GM18520 (cell line): ENCODE data around the gene XYLT1.

Source experiments
- ATAC-seq: cut with Tn5 transposase; IDR thresholded peaks from one replicate; pipeline ENCODE4 v1.9.1; 2021; ENCODE audit not compliant: unreplicated experiment

XYLT1 gene

DNA sequence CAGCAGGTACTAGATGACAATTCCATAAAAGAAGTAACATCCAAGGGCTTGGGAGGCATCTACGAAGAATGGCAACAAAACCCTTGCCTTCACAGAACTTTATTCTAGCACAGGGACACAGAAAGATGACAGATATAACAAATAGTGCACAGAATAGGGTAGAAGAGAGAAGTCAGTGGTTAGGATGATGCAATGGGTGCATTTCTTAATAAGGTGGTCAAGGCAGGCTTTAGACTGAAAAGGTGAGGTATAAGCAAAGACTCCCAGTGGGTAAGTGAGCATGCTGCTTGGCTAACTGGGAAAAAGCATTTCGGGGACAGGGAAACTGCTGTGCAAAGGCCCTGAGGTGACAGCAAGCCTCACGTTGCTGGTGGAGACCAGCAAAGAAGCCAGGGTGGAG is 175.9 kb downstream of the XYLT1 start:
- no peak for ATAC-seq

DNA sequence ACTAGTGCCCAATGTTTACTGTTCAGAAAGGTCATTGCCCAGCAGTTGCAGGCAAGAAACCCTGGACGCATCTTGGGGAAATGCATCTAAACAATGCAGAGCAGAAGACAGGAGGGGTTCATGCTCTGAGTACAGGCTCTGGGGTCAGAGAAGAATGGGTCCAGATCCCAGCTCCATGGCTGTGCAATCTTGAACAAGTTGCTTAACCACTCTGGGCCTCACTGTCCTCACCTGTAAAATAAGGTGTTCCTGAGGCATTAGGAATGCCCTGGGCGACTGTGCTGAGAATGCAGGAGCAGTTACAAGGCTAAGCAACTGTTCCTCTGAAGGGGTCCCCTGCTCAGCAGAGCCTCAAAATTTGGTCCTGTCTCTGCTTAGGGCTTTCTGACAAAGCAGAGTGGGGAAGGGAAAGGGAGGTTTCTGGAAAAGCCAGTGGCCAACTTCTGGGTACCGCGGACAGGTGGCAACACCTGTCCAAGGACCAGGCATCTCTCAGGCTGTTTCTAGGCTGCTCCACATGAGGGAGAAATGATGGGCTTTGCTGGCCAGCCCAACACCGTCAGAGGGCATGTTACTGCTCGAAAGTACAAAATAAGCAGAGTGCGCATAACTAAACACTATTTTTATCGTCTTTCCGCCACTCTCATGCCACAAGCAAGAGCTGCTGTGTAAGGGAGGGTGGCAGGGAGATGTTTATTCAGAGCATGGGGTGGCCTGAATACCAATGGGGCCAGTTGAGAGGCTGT is 176.8 kb downstream of the XYLT1 start:
- no peak for ATAC-seq

DNA sequence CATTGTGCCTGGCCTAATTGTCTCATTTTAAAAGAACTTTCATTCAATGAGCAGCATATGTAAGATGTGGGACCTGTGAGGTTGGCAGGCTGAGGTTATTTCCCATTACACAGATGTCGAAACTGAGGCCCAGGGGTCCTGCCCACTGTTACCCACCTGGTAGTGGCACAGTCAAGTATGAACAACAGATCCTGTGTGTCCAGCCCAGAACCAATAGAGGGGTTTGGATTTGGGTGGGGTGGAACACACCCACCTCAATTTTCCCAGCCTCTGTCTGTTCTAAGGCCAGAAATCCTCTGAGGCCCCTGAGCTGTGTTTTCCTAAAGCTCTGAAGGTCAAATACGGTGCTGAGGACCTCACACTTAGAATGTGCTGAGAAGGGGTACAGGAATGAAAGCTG is 179.5 kb downstream of the XYLT1 start:
- ATAC-seq, result no peak

DNA sequence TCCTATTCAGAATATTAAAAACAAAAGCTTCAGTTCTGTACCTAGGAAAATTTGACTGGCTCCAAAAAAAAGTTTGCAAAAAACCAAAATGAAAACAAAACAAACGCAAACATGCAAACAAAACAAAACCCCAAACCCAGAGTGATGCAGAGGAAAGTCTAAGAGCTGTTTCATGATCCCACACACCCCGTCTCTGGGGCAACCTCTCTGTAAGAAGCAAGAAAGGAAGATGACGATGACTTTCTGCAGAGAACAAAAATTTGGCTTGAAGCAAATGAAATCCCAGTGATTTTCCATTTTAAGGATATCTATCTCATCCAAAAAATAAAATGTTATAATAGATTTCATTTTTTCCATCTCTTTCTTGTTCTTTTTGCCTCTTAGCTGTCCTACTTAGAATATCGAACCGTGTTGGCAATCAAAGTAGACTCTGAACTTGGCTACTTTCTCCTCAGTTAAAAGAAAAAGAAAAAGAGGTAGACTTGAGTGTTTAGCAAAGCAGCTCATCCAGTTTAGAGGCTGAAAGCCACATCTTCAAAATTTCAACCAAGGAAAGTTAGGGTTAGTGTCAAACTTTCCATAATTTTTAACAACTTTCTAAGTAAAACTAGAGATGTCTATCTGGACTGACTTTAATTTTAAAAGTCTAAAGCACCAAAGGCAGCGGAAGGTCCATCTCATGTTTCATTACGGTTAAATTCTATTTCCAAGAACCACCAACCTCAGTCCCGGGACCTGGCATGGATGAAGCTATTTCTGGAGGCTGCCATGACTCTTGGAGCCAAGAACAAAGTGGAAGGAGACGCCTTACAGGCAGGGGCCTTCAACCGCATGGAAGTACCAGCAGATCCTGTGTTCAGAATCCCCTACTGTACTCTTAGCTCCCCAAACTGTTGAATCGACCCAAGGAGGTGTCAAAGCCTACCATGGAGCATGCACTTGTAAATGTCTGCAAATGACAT is 180.8 kb downstream of the XYLT1 start:
- ATAC-seq, result no peak

DNA sequence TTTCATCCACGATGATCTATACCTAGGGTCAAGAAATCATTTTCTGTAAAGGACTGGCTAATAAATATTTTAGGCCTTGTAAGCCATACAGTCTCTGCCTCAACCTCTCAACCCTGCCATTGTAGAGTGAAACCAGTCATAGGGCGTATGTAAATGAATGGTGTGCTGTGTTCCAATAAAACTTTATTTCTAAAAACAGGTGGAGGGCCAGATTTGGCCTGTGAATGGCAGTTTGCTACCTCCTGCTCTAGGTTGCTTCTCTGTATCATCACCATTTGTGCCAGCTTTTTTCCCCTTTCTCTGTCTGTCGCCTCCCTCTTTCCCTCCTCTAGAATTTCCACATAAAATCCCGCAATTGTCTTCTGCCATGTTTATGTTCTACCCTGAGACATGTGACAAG is 181.7 kb downstream of the XYLT1 start:
- ATAC-seq, result no peak

DNA sequence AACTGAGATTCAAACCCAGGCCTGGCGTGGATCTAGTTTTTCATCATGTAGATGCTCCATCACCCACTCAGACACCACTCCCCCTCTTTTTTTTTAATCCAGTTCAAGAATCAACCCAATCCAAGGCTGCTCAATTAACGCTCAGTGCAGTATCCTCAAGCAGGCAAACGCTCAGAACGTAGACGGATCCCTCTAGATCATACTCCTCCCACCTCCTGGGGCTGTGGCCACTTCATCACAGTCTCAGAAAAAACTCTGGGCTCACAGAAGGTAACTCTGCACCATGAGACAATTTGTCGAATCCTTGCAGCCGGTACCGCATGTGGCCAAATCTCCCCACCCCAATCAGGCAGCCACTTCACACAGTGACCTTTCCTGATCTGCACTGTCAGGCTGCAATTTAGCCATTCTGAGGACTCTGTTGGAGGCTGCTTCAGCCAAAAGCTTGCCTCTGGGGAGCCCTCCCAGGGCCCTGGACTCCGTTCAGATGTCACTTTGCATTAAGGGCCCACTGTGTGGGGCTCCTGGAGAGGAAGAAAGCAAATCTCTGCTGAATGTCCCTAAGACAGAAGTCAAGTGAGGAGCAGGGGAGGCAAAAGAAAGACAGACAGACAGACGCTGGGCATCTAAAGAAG is 183.5 kb downstream of the XYLT1 start:
- no peak for ATAC-seq

DNA sequence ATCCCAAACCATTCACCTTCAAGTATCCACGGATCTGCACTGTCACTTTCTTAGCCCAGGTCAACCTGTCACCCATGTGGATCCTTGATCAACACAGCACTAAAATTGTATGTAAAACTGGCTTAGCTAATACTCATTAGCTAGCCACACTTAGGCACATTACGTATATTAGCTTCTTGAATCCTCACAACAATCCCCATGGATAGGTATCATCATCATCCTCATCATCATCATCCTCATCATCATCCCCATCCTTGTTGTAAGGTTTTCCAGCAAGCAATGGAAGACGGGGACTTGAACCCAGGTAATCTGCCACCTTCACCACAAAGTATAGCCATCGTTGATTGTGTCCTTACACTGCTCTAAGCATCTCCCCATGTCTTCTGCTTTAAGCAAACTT is 184.3 kb downstream of the XYLT1 start:
- no peak for ATAC-seq

DNA sequence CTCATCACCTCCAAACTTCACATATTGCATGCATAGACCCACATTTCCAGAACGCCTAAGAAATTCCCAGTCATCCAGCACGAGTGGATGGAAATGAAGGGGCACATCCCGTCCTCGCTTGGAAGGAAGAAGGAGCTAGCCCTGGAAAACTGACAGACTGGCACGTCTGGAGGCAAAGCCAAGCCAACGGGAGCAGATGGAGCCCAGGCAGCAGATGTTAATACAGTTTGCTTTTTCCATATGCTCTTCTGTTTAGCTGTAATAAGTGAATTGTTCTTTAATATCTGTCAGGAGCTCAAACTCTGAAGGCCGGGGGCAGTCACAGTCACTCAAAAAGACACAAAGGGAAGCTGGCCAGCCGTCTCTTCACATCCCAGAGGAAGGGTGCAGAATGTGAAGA is 187.7 kb downstream of the XYLT1 start:
- no peak for ATAC-seq

DNA sequence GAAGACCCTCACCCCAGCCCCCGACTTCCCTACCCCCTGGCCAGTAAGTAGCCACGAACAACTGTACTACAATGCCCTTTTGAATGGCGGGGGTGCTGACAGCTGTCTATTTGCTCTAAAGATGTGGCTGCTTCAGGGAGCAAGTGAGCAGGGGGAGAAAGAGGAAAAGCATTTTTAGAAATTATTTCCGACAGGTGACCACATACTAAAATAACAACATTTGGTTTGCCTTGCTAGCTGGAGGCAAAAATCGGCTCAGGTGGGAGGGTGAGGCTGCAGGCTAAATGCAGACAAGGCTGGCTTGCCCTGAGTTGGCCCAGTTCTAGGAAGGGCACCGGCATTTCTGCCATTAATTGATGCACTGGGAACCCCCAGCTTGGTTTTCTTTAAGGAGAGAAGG is 188.5 kb downstream of the XYLT1 start:
- ATAC-seq, result no peak

DNA sequence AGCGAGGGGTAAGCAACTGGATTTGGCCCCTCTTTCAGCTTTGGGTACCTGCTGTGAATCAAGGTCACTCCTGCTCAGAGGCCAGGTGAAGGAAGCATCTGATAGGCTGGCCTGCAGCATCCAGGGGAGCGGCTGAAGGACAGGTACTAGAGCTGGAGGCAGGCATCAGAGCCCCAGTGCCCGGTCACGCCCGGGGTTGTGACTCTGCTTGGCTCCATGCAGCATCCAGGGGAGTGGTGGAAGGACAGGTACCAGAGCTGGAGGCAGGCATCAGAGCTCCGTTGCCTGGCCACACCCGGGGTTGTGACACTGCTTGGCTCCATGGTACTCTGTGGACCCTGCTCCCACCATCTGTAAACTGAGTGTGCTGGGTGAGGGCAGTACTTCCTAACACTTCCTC is 189.7 kb downstream of the XYLT1 start:
- ATAC-seq, result no peak

DNA sequence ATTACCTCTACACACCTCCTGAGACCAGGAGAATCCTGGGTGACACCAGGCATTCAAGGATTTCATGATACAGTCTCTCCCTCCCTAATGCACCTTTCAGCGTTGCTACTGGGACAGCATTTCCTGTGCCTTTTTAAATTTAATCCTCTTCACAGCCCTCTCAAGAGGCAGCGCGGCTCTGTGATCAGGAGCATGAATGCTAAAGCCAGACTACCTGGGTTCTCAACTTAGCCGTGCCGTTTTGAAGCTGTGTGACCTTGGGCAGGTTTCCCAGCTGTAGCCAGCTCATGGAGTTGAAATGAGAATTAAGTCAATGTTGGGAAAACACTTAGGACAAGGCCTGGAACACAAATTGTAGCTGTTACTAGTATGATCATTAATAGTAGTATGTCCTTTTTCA is 191.8 kb downstream of the XYLT1 start:
- ATAC-seq, result no peak

DNA sequence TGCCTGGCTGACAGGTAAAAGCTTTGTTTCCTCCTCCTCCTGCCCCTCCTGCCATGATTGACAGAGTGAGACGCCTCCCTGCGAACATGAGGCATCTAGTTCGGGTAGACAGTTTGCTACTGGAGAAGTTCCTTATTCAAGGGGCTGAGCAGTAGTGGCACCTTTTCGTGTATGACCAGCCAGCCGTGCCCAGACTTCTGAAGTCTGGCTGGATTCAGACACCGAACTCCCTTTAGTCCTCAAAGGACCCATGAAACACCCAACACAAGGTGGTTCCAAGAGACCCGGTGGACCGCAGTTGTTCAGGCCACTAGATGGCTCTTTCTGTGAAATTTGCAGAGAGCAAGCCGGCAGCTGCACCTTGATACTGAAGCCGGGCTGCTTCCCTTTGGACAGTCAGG is 192.8 kb downstream of the XYLT1 start:
- no peak for ATAC-seq

DNA sequence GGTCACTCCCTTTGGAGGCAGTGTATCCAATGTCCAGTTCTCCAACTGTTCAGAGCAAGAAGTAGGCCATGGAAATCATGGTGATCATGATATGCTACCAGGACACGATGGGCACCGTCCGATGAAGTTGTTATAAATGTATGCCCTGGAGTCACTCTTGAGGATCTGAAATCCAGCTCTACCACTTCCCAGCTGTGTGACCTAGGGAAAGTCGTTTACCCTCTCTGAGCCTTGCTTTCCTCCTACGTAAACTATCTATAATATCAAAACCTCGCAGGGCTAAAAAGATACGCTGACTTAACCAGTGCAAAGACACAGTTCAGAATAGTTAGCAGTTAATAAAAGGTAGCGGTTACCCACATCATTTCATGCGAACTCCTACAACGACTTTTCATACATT is 194.2 kb downstream of the XYLT1 start:
- ATAC-seq, result no peak

DNA sequence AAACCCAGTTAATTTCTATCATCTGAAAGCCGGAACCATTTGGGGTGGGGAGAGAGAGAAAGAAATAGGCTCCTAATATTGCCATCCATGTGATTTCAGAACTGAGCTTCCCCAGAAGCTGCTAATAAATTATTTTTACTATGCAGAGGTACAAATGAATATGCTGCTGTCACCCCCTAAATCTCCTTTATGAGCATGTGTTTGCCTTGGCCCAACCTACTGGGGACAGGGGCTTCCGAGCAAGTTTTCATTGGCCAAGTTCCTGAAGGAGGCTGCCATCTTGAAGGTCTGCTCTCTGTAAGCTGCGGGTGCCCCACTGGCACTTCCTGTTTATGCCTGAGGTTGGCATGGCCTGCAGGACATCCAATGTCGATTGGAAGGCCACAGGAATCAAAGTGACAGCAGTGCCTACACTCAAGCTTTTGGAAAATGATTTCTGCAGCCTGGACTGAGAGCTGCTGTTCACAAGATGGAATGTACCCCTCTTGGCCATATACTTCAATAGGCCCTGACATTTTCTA is 194.7 kb downstream of the XYLT1 start:
- ATAC-seq, result no peak

DNA sequence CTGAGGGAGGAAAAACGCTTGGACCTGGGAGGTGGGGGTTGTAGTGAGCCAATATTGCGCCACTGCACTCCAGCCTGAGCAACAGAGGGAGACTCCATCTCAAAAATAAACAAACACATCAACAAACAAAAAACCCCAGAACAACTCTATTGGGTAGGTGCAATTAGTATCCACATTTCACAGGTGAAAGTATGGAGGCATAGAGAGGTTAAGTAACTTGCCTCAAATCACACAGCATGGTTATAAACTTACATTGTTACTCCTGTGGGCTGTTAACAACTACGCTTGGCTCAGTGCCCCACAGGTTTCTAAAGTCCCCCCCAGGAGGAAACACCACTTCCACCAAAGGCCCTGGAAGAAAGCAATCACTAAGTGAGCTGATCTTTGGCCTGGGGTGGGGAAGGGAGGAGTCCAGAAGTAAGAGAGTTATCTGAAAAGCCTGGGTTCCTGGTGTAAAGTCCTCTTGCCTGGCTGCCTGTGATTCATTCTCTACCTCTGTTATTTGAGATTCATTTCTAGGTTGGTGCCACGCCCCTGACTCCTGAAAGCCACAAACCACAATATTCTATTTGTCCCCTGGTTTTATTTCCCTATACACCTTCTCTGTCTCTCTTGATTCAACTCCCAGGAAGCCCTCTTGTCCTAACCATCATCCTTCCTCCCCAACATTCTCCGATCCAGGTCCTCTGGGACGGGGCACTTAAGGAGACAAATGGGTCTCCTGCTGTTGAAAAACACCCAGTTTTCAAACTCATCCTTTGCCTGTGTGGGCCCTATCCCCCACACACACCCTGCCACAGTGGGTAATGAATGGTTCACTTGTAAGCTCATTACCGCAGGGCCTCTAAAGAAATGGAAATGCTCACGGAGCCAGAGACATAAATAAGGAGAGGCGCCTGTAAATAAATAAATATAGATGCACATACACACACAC is 195.4 kb downstream of the XYLT1 start:
- no peak for ATAC-seq

DNA sequence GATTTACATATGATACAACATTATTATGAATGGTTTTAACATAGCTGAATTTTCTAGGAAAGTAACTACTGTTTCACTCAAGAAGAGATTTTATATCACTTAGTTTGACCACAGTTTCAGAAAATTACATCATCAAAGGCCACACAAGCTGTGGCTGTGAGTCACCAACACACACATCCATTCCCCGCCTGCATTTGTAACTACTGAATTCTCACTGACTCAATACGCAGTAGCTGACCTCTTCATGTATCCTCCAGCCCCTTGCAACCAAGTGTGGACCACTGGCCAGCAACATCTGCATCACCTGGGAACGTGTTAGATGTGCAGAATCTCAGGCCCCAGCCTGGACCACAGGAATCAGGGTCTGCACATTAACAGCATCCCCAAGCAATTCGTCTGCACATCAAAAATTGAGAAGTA is 197.6 kb downstream of the XYLT1 start:
- ATAC-seq, result no peak

DNA sequence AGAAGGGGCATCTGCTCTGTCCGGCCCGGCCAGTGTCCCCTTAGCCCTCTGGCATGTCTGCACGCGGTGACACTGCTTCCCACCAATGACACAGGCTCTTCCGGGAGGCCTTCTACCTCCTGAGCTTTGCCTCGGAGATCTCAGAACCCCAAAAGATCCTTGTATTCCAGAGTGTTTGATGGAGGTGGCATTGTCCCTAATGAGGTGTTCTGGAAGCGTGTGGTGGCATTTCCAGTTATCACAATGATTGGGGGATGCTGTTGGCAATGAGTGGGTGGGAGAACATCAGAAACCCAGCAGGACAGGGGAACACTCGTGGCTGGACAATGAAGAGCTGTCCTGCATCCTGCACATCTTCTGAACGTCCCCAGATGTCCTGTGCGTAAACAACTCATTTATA is 198.0 kb downstream of the XYLT1 start:
- ATAC-seq, result no peak

DNA sequence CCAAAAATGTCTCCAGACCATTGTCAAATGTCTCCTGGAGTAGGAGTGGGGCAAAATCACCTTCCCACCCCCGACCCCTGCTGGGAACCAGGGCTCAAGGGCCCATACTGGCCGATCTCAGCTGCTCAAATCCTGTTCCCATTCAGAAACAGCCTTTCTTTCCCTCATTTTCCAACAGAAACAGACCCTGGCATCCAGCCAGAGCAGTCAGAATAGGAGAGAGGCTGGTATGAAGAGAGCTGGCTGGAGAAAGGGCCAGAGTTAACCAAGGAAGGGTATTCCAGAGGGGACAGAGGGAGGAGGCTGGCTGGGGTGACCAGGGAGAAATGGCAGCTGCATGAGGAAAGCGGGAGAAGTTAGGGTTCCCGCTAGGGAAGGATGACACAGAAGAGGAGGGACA is 199.1 kb downstream of the XYLT1 start:
- no peak for ATAC-seq

DNA sequence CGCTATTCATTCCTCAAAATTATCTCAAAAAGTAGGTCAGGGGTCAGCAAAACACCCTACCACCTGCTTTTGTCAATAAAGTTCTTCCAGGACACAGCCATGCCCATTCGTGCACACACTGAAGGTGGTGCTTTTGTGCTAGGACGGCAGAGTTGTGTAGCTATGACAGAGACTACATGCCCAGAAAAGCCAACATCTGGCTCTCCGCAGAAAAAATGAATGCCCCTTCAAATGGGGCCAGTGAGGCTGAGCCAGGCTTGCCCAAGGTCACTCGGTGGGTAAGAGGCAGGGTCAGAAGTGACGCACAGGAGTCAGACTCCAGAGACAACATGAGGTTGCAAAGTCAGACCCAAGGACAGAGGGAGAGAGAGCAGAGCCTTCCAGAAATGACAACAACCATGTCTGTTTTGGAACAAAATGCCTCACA is 200.1 kb downstream of the XYLT1 start:
- no peak for ATAC-seq

DNA sequence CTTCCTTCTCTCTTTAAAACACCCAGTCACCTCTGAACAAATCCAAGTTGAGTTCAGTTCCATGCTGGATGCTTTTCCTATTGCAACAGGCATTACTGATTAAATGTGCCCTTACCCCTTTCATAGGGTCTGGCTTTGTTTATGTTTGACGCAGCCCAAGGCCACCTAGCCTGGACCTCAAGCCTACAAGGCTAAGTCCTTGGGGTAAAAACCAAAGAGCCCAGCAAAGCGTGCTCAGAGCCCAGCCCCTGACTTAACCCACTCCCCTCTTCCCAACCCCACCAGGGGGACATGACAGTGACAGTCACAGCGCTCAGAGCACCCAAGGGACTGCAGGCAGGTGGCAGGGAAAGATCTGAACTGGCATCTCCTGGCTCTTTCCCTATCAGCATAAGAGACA is 200.6 kb downstream of the XYLT1 start:
- no peak for ATAC-seq
